ENCODE measurements around the gene JPH2.

- TF ChIP-seq POLR2A (IDR thresholded peaks at IDR 0.05; ENCODE audit: borderline replicate concordance, extremely low read depth, insufficient read depth, insufficient read length) (no peak), CTCF (IDR thresholded peaks at IDR 0.05 in 2 of 3, conservative IDR thresholded peaks at IDR 0.05 in 1 of 3; ENCODE audit: borderline replicate concordance in 1 of 3, insufficient read depth in 1 of 3, low read depth in 2 of 3, low read length in 2 of 3) (no peak), SRF (IDR thresholded peaks at IDR 0.05; ENCODE audit: low read depth) (no peak), CBX3 (IDR thresholded peaks at IDR 0.05; ENCODE audit: low read depth) (no peak), TCF7L2 (IDR thresholded peaks at IDR 0.05; ENCODE audit: borderline replicate concordance, extremely low read depth, insufficient read depth, insufficient read length) (no peak), POLR2AphosphoS5 (IDR thresholded peaks at IDR 0.05; ENCODE audit: low read depth, low read length) (no peak), MAX (IDR thresholded peaks at IDR 0.05) (no peak), JUND (IDR thresholded peaks at IDR 0.05) (no peak)
These were observed 99.7 kb downstream of the JPH2 start for GRCh38 chr20:44087051-44087856.
